NCI-H2196 (cell line): ENCODE measurements around the gene DENND5A.
"Not testable (repeated sequence)": the region's sequence is repeated elsewhere in the genome, so short reads cannot be mapped to it uniquely, and the experiment has no call there.

ENCODE experiments used
- DNase-seq: peaks from one replicate; lab custom pipeline; 2025; ENCODE audit not compliant: unreplicated experiment; lab: John Stamatoyannopoulos, UW

DENND5A gene

DNA sequence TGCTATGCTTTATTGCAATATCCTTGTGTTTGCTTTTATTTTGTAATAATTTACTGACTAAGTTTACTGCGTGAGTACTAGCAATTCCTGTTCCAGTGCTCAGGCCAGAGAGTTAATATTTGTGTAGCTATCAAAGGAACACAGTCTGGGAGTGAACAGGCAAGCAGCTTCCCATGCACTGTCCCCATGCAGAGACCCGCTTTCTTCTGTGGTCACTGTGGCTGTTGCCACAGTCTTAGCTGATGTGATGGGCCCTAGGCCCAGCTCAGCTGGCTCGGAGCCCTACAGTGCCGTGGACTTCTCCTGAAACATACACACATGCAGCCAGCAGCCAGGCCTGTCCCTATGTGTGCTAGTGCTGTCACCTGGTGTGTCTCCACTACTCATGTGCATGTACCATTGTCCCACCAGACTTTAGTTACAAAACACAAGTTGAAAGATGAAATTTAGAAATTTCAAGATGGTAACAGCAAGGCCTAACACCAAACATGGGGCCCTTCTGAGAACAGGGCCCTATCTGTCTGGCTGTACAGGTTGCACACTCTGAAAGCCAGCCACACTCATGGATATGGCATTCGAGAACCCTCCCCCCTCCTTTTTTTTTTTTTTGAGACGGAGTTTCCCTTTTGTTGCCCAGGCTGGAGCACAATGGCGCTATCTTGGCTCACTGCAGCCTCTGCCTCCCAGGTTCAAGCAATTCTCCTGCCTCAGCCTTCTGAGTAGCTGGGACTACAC lies 161.4 kb downstream of the DENND5A start:
- DNase-seq = no peak

GRCh38 chr11:9099617-9100016 lies 165.5 kb downstream of the DENND5A start:
- no peak for DNase-seq

GRCh38 chr11:9098455-9098854 lies 166.7 kb downstream of the DENND5A start:
- DNase-seq = not testable (repeated sequence)

DNA sequence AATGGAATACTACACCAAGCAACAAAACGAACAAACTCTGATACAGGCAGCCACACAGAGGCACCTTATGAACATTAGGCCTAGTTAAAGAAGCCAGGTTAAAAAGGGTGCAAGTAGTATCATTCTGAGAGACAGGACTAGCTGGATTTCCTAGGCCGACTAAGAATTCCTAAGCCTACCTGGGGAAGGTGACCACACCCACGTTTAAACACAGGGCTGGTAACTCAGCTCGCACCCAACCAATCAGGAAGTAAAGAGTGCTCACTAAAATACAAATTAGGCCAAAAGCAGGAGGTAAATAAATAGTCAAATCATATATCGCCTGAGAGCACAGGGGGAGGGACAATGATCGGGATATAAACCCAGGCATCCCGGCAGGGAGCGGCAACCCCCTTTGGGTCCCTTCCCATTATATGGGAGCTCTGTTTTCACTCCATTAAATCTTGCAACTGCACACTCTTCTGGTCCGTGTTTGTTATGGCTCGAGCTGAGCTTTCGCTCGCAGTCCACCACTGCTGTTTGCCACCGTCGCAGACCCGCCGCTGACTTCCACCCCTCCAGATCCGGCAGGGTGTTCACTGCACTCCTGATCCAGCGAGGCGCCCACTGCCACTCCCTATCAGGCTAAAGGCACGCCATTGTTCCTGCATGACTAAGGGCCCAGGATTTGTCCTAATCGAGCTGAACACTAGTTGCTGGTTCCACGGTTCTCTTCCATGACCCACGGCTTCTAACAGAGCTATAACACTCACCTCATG lies 167.8 kb downstream of the DENND5A start:
- not testable (repeated sequence) for DNase-seq

- DNase-seq = no peak
Measured at GRCh38 chr11:9096427-9096826, 168.7 kb downstream of the DENND5A start.

DNA sequence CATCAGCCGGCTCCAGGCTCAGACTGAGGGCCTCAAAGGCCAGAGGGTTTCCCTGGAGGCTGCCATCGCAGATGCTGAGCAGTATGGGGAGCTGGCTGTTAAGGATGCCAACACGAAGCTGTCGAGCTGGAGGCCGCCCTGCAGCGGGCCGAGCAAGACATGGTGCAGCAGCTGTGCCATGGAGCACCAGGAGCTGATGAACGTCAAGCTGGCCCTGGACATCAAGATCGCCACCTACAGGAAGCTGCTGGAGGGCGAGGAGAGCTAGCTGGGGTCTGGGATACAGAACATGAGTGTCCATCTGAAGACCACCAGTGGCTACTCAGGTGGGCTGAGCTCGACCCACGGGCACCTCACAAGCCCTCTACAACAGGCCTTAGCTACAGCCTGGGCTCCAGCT lies 169.7 kb downstream of the DENND5A start:
- no peak for DNase-seq

DNA sequence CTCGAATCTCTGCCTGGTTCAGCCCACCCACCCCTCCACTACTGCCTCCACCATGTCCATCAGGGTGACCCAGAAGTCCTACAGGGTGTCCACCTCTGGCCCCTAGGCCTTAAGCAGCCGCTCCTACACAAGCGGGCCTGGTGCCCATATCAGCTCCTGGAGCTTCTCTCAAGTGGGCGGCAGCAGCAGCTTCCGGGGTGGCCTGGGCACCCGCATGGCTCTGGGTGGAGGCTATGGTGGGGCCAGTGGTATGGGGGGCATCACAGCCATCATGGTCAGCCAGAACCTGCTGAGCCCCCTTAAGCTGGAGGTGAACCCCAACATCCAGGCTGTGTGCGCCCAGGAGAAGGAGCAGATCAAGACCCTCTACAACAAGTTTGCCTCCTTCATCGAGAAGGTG lies 170.7 kb downstream of the DENND5A start:
- DNase-seq = no peak

DNA sequence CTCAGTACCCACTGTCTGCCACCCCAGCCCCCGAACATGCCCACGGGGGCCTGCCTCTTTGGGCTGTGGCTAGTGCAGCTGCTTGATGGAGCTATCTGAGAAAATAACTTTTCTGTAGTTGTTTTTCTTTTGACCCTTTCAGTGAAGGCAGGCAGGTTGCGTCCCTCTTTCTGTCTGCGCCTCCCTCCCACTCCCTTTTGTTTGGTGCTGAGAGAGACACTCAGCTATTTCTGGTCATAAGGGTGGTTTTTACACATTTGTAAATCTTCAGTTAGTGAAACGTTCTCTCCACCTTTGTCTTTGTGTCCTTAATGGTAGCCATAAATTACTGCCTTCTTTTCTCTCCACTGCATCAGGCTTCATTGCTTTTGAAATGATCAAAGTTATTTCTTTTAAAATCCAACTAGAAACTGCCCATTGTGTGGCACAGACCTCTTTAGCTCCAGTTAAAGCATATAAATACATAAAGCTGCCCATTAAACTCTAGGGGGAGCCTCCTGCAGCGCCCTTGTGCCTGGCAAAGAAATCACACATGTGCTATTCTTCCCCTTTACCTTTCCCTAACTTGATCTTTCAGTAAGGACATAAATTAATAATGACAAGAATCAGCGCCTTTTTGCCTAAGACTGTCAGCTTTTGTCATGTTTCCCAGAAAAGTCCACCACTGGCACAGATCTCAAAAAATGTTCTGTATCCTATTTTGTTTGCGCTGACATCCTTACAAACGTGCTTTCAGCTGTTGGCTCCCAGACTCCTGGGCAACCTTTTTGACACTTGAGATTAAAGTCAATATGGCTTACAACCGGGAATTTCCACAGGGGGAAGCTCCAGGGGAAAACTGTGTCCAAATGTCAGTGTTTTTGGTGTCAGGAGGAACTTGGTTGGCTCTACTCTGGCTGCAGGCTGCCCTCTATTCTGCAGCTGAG lies 172.0 kb downstream of the DENND5A start:
- DNase-seq = peak; percentile 45

DNA sequence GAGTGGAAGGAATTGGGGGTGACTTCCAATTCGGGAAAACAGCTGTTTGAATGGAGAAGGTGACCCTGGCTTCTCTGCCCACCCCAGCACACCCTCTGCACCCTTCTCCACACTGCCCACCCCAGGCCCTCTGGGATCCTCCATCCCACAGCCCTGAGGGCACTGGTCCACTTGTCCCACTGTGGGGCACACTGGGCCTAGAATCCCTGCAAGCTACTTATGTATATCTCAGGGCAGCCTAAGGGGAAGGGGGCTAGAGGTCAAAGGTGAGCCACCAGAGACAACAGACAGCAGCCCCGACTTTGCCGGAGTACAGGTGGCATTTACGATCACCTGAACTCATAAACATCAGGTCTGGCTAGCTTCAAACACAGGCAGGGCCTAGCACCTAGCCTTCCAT lies 173.1 kb downstream of the DENND5A start:
- no peak for DNase-seq

DNA sequence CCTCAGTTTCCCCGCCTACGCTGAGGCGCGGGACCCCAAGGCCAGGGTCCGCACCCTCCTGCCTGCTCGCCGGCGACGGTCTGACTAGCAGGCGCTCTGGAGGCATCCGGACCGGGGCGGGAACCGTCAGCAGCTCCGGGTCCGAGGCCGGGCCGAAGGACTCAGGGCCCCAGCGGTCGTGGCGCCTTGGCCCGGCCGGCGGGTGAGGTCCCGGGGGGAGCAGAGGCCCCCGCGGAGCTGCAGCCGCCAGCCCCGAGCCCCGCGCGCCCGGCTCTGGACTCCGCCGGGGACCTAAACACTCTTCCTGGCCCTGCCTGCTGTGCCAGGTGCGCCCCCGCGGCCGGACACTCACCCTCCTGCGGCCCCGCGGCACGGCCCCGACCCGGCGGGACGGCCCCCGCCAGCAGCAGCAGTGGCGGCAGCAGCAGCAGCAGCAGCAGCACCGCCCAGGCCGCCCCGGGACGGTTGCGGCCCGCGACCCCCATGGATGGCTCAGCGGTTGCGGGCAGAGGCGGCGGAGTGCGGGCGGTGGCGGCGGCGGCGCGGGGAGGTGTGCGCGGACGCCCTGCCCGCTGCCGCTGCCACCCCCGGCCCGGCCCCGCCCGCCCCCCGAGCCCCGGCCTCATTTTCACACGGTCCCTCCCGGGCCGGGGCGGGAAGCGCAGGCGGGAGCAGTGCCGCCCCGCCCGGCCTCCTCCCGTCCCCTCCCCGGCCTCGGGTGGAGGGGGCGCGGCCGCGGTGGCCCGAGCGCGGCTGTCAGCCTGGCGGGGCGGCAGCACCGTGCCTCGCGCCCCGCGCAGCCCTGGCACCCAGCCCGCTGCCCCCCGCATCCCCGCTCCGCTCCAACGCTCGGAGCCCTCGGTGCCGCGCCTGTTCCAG lies 173.9 kb downstream of the DENND5A start, which contains the start of gene SCUBE2:
Gene SCUBE2 (minus strand): TSS at position 556 of the 879 bp plus-strand sequence. CDS start 71 bp downstream, at position 485.
- DNase-seq = no peak

DNA sequence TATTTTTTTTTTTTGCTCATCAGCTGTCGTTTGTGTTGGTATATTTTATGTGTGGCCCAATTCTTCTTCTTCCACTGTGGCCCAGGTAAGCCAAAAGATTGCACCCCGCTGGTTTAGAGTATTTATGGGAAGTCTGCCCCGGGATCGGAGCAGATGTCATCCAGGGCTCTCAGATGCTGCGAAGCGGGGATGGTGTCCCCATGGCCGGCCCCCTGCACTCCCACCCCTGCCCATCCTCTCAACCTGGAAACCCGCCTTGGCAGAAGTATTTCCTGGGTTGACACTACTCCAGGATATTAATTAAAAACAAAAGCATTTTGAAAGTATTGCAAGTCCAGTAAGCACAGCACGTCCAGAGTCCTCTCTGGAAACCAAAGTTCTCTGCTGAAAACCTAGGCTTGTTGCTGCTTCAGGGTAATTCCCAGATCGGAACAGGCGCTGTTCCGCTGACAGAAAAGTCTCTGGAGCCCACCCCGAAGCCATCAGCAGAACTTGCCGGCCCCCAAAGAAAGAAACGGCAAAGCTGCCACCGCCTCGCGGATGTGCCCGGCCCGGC lies 174.6 kb downstream of the DENND5A start:
- no peak for DNase-seq

DNA sequence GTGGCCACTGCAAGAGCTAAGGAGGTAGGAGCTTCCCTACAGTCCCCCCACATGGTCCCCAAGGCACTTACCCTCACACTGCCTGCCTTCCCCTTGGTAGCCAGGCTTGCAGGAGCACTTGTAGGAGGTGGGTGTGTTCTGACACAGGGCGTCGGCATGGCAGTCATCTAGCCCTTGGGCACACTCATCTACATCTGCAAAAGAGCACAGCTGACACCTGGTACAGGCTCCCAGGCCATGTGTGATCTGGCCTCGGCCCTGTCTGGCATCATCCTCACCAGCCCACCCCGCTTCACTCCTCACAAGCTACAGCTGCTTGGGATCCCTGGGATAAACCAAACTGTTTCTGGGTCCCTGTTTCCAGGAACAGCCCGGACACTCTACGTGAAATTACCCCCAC lies 175.5 kb downstream of the DENND5A start:
- no peak for DNase-seq

GRCh38 chr11:9089061-9089460 lies 176.1 kb downstream of the DENND5A start:
- DNase-seq = no peak
